IPS-20b (cell line): ENCODE data around the gene SPNS2.

ENCODE experiments used
- H3K27ac ChIP-seq: one replicate; pipeline ENCODE4 v1.5.1; 2013; ENCODE audit warnings: low read length
- H3K27me3 ChIP-seq: 2 replicates; pipeline ENCODE4 v1.6.1; 2013; ENCODE audit warnings: mild to moderate bottlenecking, low read length, inconsistent platforms; ENCODE audit not compliant: insufficient read depth
- H3K36me3 ChIP-seq: 2 replicates; pipeline ENCODE4 v1.6.1; 2013; ENCODE audit warnings: low read depth, mild to moderate bottlenecking, inconsistent platforms, low read length, moderate library complexity; ENCODE audit not compliant: insufficient read depth
- H3K4me1 ChIP-seq: 2 replicates; pipeline ENCODE4 v1.6.1; 2013; ENCODE audit warnings: mild to moderate bottlenecking, control low read depth, inconsistent platforms, low read length, moderate library complexity; ENCODE audit not compliant: insufficient read depth
- H3K4me3 ChIP-seq: 2 replicates; pipeline ENCODE4 v1.5.1; 2013; ENCODE audit warnings: mild to moderate bottlenecking, low read length, inconsistent platforms
- H3K9ac ChIP-seq: 2 replicates; pipeline ENCODE4 v1.6.1; 2013; ENCODE audit warnings: low read depth, mild to moderate bottlenecking, inconsistent platforms, low read length, moderate library complexity
- H3K9me3 ChIP-seq: 2 replicates; pipeline ENCODE4 v1.6.1; 2013; ENCODE audit warnings: mild to moderate bottlenecking, low read depth, low read length, inconsistent platforms; ENCODE audit not compliant: insufficient read depth

Gene SPNS2

DNA sequence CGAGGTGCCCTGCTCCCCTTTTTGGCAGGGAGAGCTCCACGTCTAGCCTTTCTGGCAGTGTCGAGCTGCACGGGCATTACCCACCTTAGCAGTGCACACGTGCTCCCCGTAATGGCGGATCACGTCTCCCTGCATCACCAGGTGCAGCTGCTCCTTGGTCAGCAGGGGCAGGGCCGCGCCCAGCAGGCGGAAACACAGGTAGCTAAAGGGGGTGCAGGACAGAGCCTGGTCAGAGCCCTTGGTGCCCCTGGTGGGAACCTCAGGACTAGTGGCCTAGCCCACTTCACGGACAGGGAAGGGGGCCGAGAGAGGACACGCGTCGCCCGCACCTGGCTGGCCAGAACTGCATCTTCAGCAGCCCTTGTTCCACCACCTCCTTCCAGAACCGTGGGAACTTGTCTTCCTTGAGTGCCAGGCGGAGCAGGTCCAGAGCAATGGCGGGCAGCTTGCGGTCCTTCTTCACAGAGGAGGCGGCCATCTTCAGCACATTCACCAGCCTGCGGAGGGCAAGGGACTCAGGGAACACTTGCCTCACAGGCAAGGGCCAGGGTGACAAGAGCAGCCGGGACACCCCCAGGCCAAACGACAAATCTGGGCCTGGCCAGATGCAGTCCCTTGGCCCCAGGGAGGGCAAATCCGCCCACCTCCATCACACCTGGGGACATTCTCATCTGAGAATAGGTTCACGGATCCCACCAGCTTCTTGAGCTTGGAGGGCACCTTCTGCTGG lies 53.3 kb downstream of the SPNS2 start:
- no peak overlapping the region for H3K9ac ChIP-seq
- peaks cover 71% of the 10 kb centered on the region for H3K36me3 ChIP-seq
- H3K4me1 ChIP-seq, result peaks cover 9% of the 10 kb centered on the region
- H3K4me3 ChIP-seq, result no peak overlapping the region
- no peaks in the 10 kb centered on the region for H3K27me3 ChIP-seq
- no peaks in the 10 kb centered on the region for H3K9me3 ChIP-seq
- no peak overlapping the region for H3K27ac ChIP-seq

- H3K9ac ChIP-seq, result peak overlapping the region; percentile 92
- H3K4me3 ChIP-seq, result peak overlapping the region; percentile 96
- H3K9me3 ChIP-seq, result no peaks in the 10 kb centered on the region
- H3K36me3 ChIP-seq, result peaks cover 54% of the 10 kb centered on the region
- H3K4me1 ChIP-seq, result peaks cover 9% of the 10 kb centered on the region
- no peaks in the 10 kb centered on the region for H3K27me3 ChIP-seq
- no peak overlapping the region for H3K27ac ChIP-seq
Observed at GRCh38 chr17:4553669-4554068, 55.0 kb downstream of the SPNS2 start.

DNA sequence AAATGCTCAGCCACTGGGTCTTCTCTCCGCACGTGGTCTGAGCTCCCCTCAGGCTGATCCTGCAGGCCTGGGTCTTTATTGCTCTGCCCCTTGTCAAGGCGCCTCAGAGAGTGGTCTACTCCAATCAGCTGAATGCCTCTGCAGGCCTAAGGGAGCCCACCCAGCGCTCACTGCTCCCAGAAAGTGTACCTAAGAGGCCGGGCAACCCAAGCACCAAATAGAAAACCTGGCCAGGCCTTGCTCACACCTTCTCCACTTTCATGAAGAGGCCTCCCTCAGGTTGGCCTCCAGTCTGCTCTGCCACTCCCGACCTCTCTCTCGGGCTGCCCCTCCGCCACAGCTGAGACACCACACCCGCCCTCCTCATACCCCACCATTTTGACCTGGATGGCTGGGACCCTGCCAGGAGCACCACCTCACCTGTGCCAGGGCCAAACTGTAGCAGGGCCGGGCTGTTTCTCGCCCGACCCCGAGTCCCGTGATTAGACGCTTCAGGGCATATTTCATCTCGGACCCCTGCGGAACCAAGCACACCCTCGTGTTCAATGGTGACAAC lies 55.8 kb downstream of the SPNS2 start:
- Histone ChIP-seq H3K9me3 (no peaks in the 10 kb centered on the region), H3K27me3 (no peaks in the 10 kb centered on the region), H3K4me1 (peaks cover 9% of the 10 kb centered on the region), H3K9ac (peak overlapping the region; percentile 92), H3K27ac (peak overlapping the region; percentile 69), H3K36me3 (peaks cover 46% of the 10 kb centered on the region), H3K4me3 (peak overlapping the region; percentile 96)

- no peaks in the 10 kb centered on the region for H3K9me3 ChIP-seq
- peak within 1 kb of the TSS; percentile 94 for H3K27ac ChIP-seq
- peaks cover 9% of the 10 kb centered on the region for H3K4me1 ChIP-seq
- peak within 1 kb of the TSS; percentile 92 for H3K9ac ChIP-seq
- H3K4me3 ChIP-seq, result peak within 1 kb of the TSS; percentile 96
- peaks cover 39% of the 10 kb centered on the region for H3K36me3 ChIP-seq
- H3K27me3 ChIP-seq, result no peaks in the 10 kb centered on the region
Observed at GRCh38 chr17:4554997-4555799, 56.5 kb downstream of the SPNS2 start, which contains the start of gene MYBBP1A. Gene MYBBP1A (minus strand): TSS chr17:4555384. CDS start chr17:4555324, 60 bp downstream.

DNA sequence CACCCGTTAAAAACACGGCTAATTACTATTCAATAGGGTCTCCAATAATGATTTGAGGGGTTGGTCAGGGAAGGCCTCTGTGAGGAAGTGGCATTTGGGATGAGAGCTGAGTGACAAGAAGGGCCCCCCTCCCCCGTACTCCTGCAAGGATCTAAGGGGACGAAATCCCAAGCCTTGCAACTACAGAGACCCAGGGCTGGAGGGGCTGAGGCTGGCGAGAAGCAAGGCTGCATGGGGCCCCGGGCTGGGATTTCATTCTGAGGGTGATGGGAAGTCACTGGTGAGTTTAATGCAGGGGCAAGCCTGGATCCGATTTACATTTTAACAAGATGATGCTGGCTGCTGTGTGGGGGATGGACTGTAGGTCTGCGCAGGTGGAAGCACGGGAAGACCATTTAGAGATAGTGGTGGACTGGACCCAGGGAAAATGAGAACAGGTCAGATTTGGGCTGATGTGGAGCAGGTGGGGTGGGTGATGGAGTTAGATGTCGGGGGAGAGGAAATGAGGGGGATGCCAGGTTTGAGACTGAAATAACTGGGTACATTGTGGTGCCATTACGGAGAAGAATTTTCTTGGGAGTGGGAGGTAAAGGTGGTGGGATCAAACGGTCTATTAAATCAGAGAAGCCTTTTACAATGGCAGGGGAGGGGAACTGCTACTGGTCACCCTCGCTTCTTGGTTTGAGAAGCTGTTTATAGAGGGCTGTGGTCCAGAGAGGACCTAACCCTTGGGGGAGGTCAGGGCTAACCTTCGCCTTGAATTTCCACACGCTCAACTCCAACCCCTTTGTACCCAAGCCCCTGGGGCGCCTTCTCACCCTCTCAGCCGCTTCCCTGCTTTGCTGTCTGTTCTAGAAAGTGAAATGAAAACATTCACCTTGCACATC lies 57.4 kb downstream of the SPNS2 start:
- peaks cover 9% of the 10 kb centered on the region for H3K4me1 ChIP-seq
- peak overlapping the region; percentile 96 for H3K4me3 ChIP-seq
- no peaks in the 10 kb centered on the region for H3K9me3 ChIP-seq
- peaks cover 30% of the 10 kb centered on the region for H3K36me3 ChIP-seq
- peak overlapping the region; percentile 92 for H3K9ac ChIP-seq
- no peaks in the 10 kb centered on the region for H3K27me3 ChIP-seq
- H3K27ac ChIP-seq, result peak overlapping the region; percentile 94

GRCh38 chr17:4556996-4557395 lies 58.3 kb downstream of the SPNS2 start:
- H3K4me3 ChIP-seq, result no peak overlapping the region
- H3K9ac ChIP-seq, result no peak overlapping the region
- peaks cover 9% of the 10 kb centered on the region for H3K4me1 ChIP-seq
- no peaks in the 10 kb centered on the region for H3K9me3 ChIP-seq
- peaks cover 21% of the 10 kb centered on the region for H3K36me3 ChIP-seq
- H3K27me3 ChIP-seq, result no peaks in the 10 kb centered on the region
- H3K27ac ChIP-seq, result no peak overlapping the region

GRCh38 chr17:4557626-4558346 lies 59.1 kb downstream of the SPNS2 start:
- Histone ChIP-seq H3K4me1 (peaks cover 9% of the 10 kb centered on the region), H3K9ac (no peak overlapping the region), H3K27me3 (no peaks in the 10 kb centered on the region), H3K36me3 (peaks cover 13% of the 10 kb centered on the region), H3K4me3 (no peak overlapping the region), H3K27ac (no peak overlapping the region), H3K9me3 (no peaks in the 10 kb centered on the region)

- Histone ChIP-seq H3K27me3 (no peaks in the 10 kb centered on the region), H3K36me3 (peaks cover 6% of the 10 kb centered on the region), H3K9ac (no peak overlapping the region), H3K4me3 (no peak overlapping the region), H3K4me1 (peaks cover 9% of the 10 kb centered on the region), H3K27ac (no peak overlapping the region), H3K9me3 (no peaks in the 10 kb centered on the region)
Observed at GRCh38 chr17:4558347-4558971, 59.8 kb downstream of the SPNS2 start.

- Histone ChIP-seq H3K36me3 (no peaks in the 10 kb centered on the region), H3K4me3 (no peak overlapping the region), H3K27me3 (no peaks in the 10 kb centered on the region), H3K9me3 (no peaks in the 10 kb centered on the region), H3K4me1 (peaks cover 4% of the 10 kb centered on the region; the same call in 1 of the 2 replicates), H3K27ac (no peak overlapping the region), H3K9ac (no peak overlapping the region)
Observed at GRCh38 chr17:4559139-4559791, 60.6 kb downstream of the SPNS2 start.

- no peaks in the 10 kb centered on the region for H3K36me3 ChIP-seq
- no peak overlapping the region for H3K27ac ChIP-seq
- no peaks in the 10 kb centered on the region for H3K9me3 ChIP-seq
- H3K27me3 ChIP-seq, result no peaks in the 10 kb centered on the region
- H3K4me1 ChIP-seq, result peaks cover 3% of the 10 kb centered on the region; the same call in 1 of the 2 replicates
- H3K4me3 ChIP-seq, result no peak overlapping the region
- no peak overlapping the region for H3K9ac ChIP-seq
Observed at GRCh38 chr17:4559966-4560365, 61.3 kb downstream of the SPNS2 start.
